Upper lobe of right lung (tissue), 1 donor: ENCODE results near the gene HTR3D. TPM values are rescaled to one million over a fixed set of nuclear protein-coding genes. Genes with fewer than 3 reads are reported as not detected.
"Not testable (repeated sequence)": the region's sequence is repeated elsewhere in the genome, so short reads cannot be mapped to it uniquely, and the experiment has no call there.

Experiments
- ATAC-seq: fragments of 200-7000 bp; cut with Tn5 transposase; one replicate; pipeline ENCODE4 v1.9.1; 2020; ENCODE audit warnings: mild to moderate bottlenecking, moderate library complexity
- DNase-seq: peaks from one replicate; pipeline ENCODE4 v3.0.0-alpha.2; 2020
- H3K27ac ChIP-seq: fragments of 200-600 bp; one replicate; pipeline ENCODE4 v1.8.0; 2022
- H3K27me3 ChIP-seq: fragments of 200-600 bp; one replicate; pipeline ENCODE4 v1.8.0; 2022; ENCODE audit warnings: mild to moderate bottlenecking
- H3K36me3 ChIP-seq: fragments of 200-600 bp; one replicate; pipeline ENCODE4 v1.8.0; 2022
- H3K4me1 ChIP-seq: fragments of 200-600 bp; one replicate; pipeline ENCODE4 v1.8.0; 2022
- H3K4me3 ChIP-seq: fragments of 200-600 bp; one replicate; pipeline ENCODE4 v1.8.0; 2022; ENCODE audit warnings: mild to moderate bottlenecking
- H3K9me3 ChIP-seq: fragments of 200-600 bp; one replicate; pipeline ENCODE4 v1.8.0; 2022
- intact Hi-C: fragments of 100-400 bp; cut with DNase I; formaldehyde crosslinking; loops from one replicate; pipeline ENCODE4 v1.11.0; 2022
- total RNA-seq: library from RNA; stranded (reverse); fragmentation: NEBNext Ultra II Directional; extraction: Animal tissue kit (Norgen Biotek cat#: 25700); gene quantifications from one replicate; pipeline ENCODE4 v1.2.1, GENCODE V29; 2021
- TF ChIP-seq, protein P1 (sequence below): fragments of 200-600 bp; IDR thresholded peaks from one replicate; pipeline ENCODE4 v1.8.0; 2022; ENCODE audit warnings: antibody characterized with exemption
- donor health status: DM: no; HTN: yes; CAD: no; lungs with severe emphysema.

Gene HTR3D
- total RNA-seq, 1 donor from 2014 or later = not detected

DNA sequence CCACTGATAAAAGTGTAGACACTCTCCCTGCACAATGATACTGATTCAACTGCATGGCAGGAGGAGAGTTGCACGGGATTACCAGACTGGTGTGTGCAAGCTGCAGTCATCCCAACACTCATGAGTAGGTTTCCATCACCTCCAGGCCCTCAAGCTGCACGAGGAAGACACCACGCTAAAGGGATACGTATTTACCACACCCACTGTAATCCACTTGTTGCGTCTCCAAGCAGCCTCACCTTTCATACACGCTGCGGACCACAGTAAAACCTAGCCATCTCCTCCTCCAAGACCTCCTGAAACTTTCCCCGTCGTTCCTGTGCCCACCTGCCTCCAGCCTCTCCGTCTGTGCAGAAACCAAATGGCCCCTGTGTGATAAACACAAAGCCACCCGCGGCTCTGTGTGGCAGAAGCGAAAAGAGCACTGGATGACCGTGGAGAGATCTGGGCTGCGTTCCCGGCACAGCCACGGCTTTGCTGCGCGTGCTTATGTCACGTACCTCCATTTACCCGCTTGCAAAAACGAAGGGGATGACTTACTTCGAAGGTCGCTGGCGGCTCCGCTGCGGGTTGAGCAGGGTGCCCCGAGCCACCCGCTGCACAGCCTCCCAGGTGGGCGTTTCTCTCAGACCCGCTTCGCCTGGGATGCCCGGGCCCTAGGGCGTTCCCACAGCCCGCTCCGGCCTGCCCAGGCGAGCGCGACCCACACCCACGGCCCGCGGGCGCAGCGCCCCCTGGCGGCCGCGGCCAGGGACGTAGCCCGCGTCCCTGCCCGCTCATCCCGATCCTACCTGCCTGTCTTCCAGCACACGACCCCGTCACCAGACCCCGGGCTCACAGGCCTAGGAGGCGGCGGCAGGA, 14.5 kb upstream of the HTR3D start:
- TF ChIP-seq, protein P1, sequence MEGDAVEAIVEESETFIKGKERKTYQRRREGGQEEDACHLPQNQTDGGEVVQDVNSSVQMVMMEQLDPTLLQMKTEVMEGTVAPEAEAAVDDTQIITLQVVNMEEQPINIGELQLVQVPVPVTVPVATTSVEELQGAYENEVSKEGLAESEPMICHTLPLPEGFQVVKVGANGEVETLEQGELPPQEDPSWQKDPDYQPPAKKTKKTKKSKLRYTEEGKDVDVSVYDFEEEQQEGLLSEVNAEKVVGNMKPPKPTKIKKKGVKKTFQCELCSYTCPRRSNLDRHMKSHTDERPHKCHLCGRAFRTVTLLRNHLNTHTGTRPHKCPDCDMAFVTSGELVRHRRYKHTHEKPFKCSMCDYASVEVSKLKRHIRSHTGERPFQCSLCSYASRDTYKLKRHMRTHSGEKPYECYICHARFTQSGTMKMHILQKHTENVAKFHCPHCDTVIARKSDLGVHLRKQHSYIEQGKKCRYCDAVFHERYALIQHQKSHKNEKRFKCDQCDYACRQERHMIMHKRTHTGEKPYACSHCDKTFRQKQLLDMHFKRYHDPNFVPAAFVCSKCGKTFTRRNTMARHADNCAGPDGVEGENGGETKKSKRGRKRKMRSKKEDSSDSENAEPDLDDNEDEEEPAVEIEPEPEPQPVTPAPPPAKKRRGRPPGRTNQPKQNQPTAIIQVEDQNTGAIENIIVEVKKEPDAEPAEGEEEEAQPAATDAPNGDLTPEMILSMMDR = peak; percentile 90
- Histone ChIP-seq H3K36me3 (peaks cover 10% of the 10 kb centered on the region), H3K4me1 (peaks cover 14% of the 10 kb centered on the region), H3K27ac (peak overlapping the region; percentile 80), H3K4me3 (peak overlapping the region; percentile 99), H3K27me3 (no peaks in the 10 kb centered on the region), H3K9me3 (no peaks in the 10 kb centered on the region)
- intact Hi-C loops = loop anchor here (10.0 kb wide), 1 partner anchor 122 kb away; no protein-coding TSS in a partner anchor
- ATAC-seq (peak; percentile 96), DNase-seq (peak; percentile 85)

DNA sequence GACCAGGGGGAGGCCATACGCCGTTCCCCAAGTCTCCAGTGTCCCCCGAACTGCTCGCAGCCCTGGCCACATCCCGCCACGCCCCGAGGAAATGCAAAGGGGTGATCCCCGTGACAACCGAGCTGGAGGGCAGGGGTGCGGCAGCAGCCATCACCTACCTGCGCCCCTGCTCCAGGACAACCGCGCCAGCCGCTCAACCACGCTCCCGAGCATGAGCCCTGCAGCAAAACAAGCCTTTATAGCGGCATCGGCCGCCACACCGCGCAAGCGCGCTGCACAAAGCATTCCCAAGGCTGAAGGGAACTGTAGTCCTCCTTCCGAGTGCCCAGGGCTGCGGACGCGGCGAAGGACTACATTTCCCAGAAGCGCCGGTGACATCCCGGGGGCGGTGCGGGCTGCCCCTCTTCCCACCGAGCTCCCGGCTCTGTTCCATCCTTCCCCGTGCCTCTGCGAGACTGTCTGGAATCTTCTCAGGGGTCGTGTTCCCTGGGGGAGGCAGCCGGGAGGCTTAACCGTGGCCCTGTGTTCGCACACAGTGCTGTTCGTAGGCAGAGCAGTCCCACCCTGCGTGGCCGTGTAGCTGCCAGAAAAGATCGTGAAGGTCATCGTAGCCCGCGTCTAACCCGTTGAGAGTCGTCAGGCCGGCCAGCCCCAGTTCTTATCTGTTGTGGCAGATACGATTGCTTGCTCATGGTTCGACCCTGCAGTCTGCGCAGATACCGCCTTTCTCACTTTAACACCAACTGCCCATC, 13.7 kb upstream of the HTR3D start, which contains the start of gene ABCC5:
ABCC5 (minus strand) TSS at position 213 of the 752 bp plus-strand sequence. CDS start 3,492 bp downstream, outside the sequence.
- Histone ChIP-seq H3K4me1 (peaks cover 14% of the 10 kb centered on the region), H3K27ac (peak within 1 kb of the TSS; percentile 80), H3K9me3 (no peaks in the 10 kb centered on the region), H3K27me3 (no peaks in the 10 kb centered on the region), H3K36me3 (peaks cover 6% of the 10 kb centered on the region), H3K4me3 (peak within 1 kb of the TSS; percentile 99)
- TF ChIP-seq, protein P1 = peak; percentile 35
- intact Hi-C loops = loop anchor here (10.0 kb wide), 1 partner anchor 123 kb away; no protein-coding TSS in a partner anchor
- DNase-seq = peak; percentile 95
- ATAC-seq = peak; percentile 99

DNA sequence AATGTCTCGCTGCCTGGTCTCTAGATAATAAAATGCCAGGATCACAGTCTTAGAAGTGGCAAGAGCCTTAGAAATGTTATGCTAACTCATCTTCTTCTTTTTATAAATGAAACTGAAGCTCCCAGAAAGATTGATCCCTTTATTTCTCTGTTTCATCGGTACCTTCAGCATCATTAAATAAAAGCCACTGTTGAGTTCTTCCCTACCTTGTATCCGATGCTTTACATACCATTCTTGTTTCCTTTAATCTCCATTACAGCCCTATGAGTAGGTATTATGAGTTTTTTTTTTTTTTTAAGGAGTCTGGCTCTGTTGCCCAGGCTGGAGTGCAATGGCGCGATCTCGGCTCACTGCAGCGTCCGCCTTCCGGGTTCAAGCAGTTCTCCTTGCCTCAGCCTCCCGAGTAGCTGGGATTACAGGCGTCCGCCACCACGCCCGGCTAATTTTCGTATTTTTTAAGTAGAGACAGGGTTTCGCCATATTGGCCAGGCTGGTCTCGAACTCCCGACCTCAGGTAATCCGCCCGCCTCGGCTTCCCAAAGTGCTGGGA, 13.0 kb upstream of the HTR3D start:
- Histone ChIP-seq H3K27me3 (no peaks in the 10 kb centered on the region), H3K9me3 (no peaks in the 10 kb centered on the region), H3K27ac (peak overlapping the region; percentile 80), H3K36me3 (peaks cover 6% of the 10 kb centered on the region), H3K4me1 (peaks cover 14% of the 10 kb centered on the region), H3K4me3 (peak overlapping the region; percentile 99)
- ATAC-seq = no peak
- intact Hi-C loops = loop anchor here (10.0 kb wide), 1 partner anchor 124 kb away; no protein-coding TSS in a partner anchor
- TF ChIP-seq, protein P1 = no peak
- DNase-seq = no peak

DNA sequence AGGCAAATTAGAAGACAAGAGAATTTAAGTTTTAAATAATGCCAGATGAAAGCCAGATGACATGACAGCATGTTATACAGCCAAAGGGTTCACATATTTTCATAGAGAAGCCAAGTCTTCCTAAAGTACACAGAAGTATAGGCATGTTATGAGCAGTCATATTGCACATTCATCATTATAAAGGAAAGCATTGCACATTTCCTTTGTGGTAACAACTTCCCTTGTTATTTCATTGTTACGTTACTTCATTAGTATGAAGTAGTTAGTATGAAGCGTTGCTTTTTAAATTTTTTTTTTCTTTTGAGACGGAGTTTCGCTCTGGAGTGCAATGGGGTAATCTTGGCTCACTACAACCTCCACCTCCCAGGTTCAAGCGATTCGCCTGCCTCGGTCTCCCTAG, 9.2 kb upstream of the HTR3D start:
- H3K36me3 ChIP-seq = no peaks in the 10 kb centered on the region
- no peak for ATAC-seq
- H3K4me1 ChIP-seq = peaks cover 5% of the 10 kb centered on the region
- H3K27ac ChIP-seq = no peak overlapping the region
- intact Hi-C loops = no loop called here
- no peak for DNase-seq
- no peaks in the 10 kb centered on the region for H3K27me3 ChIP-seq
- H3K9me3 ChIP-seq = no peaks in the 10 kb centered on the region
- H3K4me3 ChIP-seq = no peak overlapping the region
- TF ChIP-seq, protein P1 = no peak

DNA sequence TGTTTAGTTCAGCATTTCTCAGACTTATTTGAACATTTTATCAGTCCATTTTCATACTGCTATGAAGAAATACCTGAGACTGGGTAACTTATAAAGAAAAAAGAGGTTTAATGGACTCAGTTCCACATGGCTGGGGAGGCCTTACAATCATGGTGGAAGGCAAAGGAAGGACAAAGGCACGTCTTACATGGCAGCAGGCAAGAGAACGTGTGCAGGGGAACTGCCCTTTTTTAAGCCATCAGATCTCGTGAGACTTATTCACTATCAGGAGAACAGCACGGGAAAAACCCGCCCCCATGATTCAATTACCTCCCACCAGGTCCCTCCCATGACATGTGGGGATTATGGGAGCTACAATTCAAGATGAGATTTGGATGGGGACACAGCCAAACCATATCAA, 6.3 kb upstream of the HTR3D start:
- intact Hi-C loops, H3K4me1 ChIP-seq, ATAC-seq: not testable (repeated sequence)

DNA sequence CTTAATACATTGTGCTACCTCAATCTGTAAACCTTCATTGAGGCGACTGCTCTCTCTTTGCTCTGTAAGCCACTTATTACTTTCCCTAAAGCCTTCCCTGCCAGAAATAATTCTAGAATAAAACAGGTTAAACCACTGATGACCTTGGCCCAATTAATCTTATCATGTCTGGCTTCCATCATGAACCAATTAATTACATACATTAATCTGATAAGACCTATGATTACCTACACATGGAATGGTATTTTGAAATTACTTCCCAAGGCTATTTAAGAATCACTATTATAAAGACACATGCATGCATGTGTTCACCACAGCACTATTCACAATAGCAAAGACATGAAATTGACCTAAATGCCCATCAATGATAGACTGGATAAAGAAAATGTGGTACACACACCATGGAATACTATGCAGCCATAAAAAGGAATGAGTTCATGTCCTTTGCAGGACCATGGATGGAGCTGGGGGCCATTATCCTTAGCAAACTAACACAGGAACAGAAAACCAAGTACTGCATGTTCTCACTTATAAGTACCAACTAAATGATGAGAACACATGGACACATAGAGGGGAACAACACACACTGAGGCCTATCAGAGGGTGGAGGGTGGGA, 3.2 kb upstream of the HTR3D start:
- intact Hi-C loops, H3K36me3 ChIP-seq, H3K4me3 ChIP-seq, H3K27me3 ChIP-seq, DNase-seq, ATAC-seq, H3K27ac ChIP-seq, H3K9me3 ChIP-seq, H3K4me1 ChIP-seq: not testable (repeated sequence)

More for the DNA sequence above, 6.3 kb upstream of the HTR3D start:
- DNase-seq, H3K9me3 ChIP-seq, H3K27me3 ChIP-seq, H3K27ac ChIP-seq, H3K4me3 ChIP-seq, H3K36me3 ChIP-seq: not testable (repeated sequence)
